GM08714 (cell line): ENCODE measurements around the gene FMN1.

Experiments used
- H3K4me3 ChIP-seq: fragments of 200-500 bp; sonication (Bioruptor generic); 2 replicates; pipeline ENCODE4 v1.5.1; 2014; ENCODE audit warnings: mild to moderate bottlenecking, low read length, inconsistent platforms
- ZNF274 ChIP-seq: IDR thresholded peaks from 2 replicates; pipeline ENCODE4 v1.6.1; 2012; ENCODE audit warnings: mild to moderate bottlenecking, low read depth, low read length

The FMN1 gene

GRCh38 chr15:32729700-32730395 is 464.7 kb downstream of the FMN1 start:
- TF ChIP-seq ZNF274: no peak
- H3K4me3 ChIP-seq: no peak overlapping the region

GRCh38 chr15:32723171-32723948 is 471.2 kb downstream of the FMN1 start:
- no peak overlapping the region for H3K4me3 ChIP-seq
- no peak for TF ChIP-seq ZNF274

- no peak for TF ChIP-seq ZNF274
- no peak overlapping the region for H3K4me3 ChIP-seq
Measured at GRCh38 chr15:32722136-32722535, 472.4 kb downstream of the FMN1 start.

- no peak overlapping the region for H3K4me3 ChIP-seq
- no peak for TF ChIP-seq ZNF274
Measured at GRCh38 chr15:32721596-32721995, 472.9 kb downstream of the FMN1 start.

GRCh38 chr15:32718821-32719716 is 475.4 kb downstream of the FMN1 start:
- H3K4me3 ChIP-seq: no peak overlapping the region

GRCh38 chr15:32718227-32718820 is 476.2 kb downstream of the FMN1 start:
- no peak for TF ChIP-seq ZNF274
- H3K4me3 ChIP-seq: no peak overlapping the region

More at GRCh38 chr15:32718821-32719716, 475.4 kb downstream of the FMN1 start:
- no peak for TF ChIP-seq ZNF274

- TF ChIP-seq ZNF274: no peak
- no peak within 1 kb of the TSS; the same call in 1 of the 2 replicates for H3K4me3 ChIP-seq
Measured at GRCh38 chr15:32717426-32718226, 476.9 kb downstream of the FMN1 start, which contains the start of gene GREM1. GREM1 (plus strand) TSS chr15:32718004; CDS start chr15:32730691, 12,687 bp downstream.

- no peak overlapping the region; the same call in 1 of the 2 replicates for H3K4me3 ChIP-seq
Measured at GRCh38 chr15:32716915-32717425, 477.5 kb downstream of the FMN1 start.

GRCh38 chr15:32716216-32716914 is 478.1 kb downstream of the FMN1 start:
- TF ChIP-seq ZNF274: no peak

More at GRCh38 chr15:32716915-32717425, 477.5 kb downstream of the FMN1 start:
- TF ChIP-seq ZNF274: no peak

More at GRCh38 chr15:32716216-32716914, 478.1 kb downstream of the FMN1 start:
- H3K4me3 ChIP-seq: no peak overlapping the region
